Measurements from ENCODE around the gene LINGO3. TPM values are rescaled to one million over a fixed set of nuclear protein-coding genes. Genes with fewer than 3 reads are reported as not detected.

LINGO3 gene
- total and polyA plus RNA-seq, 2 donors (not counting 3 experiments of a cell fraction or from before 2014, with no cell fraction given), result not detected

DNA sequence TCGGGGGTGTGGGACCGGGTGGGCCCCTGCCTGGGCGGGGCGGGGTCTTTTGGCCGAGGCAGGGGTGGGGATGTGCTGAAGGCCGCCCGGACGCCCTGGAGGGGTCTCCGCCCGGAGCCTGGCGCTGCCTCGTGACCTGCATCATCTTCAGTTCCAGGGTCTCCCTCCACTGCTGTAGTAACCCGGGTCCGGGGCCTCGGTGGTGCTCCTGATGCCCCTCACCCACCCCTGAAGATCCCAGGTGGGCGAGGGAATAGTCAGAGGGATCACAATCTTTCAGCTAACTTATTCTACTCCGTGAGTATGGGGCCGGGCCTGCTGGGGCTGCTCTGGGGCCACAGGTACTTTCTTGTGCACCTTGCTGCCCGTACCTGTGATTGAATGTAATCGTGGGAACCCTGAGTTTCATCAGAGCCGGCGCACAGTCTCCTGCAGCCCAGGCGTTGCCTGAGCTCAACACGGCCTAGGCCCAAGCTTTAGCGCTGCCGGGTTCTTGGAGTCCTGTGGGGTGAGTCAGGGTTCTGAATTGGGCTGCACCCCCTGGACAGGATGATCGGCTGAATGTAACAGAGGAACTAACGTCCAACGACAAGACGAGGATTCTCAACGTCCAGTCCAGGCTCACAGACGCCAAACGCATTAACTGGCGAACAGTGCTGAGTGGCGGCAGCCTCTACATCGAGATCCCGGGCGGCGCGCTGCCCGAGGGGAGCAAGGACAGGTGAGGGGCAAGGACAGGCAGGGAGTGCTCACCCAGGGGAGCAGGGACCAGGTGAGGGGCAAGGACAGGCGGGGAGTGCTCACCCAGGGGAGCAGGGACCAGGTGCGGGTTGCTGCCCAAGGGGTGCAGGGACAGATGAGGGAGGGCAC, 36.5 kb downstream of the LINGO3 start:
- DNase-seq (ENCODE audit: low read depth, low spot score) (no peak), FAIRE-seq (peak; percentile 76)
- BruUV-seq (replicated peaks), result no TSS peak
- Histone ChIP-seq H3K9ac (replicated peaks; ENCODE audit: extremely low read depth, insufficient read depth, low read length) (peak overlapping the region; percentile 59), H3K4me2 (ENCODE audit: insufficient read depth, low read length) (peak overlapping the region; percentile 70), H3K27me3 (ENCODE audit: control insufficient read depth in 2 of 2, insufficient read depth in 2 of 2, low read length in 2 of 2) (no peaks in the 10 kb centered on the region), H3K4me3 (replicated peaks in 1 of 3; ENCODE audit: insufficient read depth in 1 of 3, low read depth in 1 of 3, low read length in 3 of 3) (peak overlapping the region; percentile 58 to 95 (median 92)), H4K20me1 (replicated peaks; ENCODE audit: control insufficient read depth, extremely low read depth, insufficient read depth, low read length) (no peaks in the 10 kb centered on the region), H3K79me2 (ENCODE audit: control insufficient read depth, insufficient read depth, low read length) (peaks cover 47% of the 10 kb centered on the region), H3K9me1 (replicated peaks; ENCODE audit: control insufficient read depth, extremely low read depth, insufficient read depth, low read length) (no peaks in the 10 kb centered on the region), H3K36me3 (ENCODE audit: control insufficient read depth in 2 of 2, extremely low read depth in 1 of 2, insufficient read depth in 2 of 2, low read length in 2 of 2) (peaks cover 2 to 18% of the 10 kb centered on the region in 2 experiments), H3K9me3 (replicated peaks; ENCODE audit: control insufficient read depth, insufficient read depth, low read length) (no peaks in the 10 kb centered on the region), H3K27ac (ENCODE audit: insufficient read depth, low read depth, low read length) (no peak overlapping the region), H2AFZ (ENCODE audit: low read depth, low read length) (no peak overlapping the region), H3K4me1 (ENCODE audit: control insufficient read depth, extremely low read depth, insufficient read depth, low read length) (peaks cover 36% of the 10 kb centered on the region)
- intact Hi-C loops (cut with micrococcal nuclease), result loop anchor here (5.0 kb wide), 1 partner anchor 341 kb away; no protein-coding TSS in a partner anchor
- TF ChIP-seq EZH2 (IDR thresholded peaks at IDR 0.05; ENCODE audit: borderline replicate concordance, low read depth, low read length, severe bottlenecking) (no peak), JUN (IDR thresholded peaks at IDR 0.05; ENCODE audit: borderline replicate concordance, insufficient read depth, insufficient read length, low read depth) (no peak), FOS (IDR thresholded peaks at IDR 0.05; ENCODE audit: borderline replicate concordance, insufficient read depth, low read length) (no peak), GATA2 (IDR thresholded peaks at IDR 0.05; ENCODE audit: insufficient read depth, insufficient read length, low read depth, low read length) (no peak), POLR2AphosphoS5 (IDR thresholded peaks at IDR 0.05; ENCODE audit: insufficient read depth, low read depth, low read length) (peak; percentile 5)
- TF ChIP-seq, protein P1, sequence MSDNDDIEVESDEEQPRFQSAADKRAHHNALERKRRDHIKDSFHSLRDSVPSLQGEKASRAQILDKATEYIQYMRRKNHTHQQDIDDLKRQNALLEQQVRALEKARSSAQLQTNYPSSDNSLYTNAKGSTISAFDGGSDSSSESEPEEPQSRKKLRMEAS (IDR thresholded peaks at IDR 0.05; ENCODE audit: insufficient read depth, insufficient read length), result no peak
- dilution Hi-C loops (cut with MboI; ENCODE audit: extremely low pct_ligation_motif_present, low sequenced_read_pairs), result no loop called here
- ChIA-PET CTCF (interaction anchor here (1.0 to 3.3 kb wide), 5 partner anchors 32 to 340 kb away, joined by 3 to 17 read pairs (median 4); partner anchors contain the start of gene PLEKHJ1), POLR2A (interaction anchor here (1.0 kb wide), 1 partner anchor 32 kb away, joined by 4 read pairs; no protein-coding TSS in a partner anchor)

Data from endothelial cell of umbilical vein (primary cell).